Ovary (tissue), 9 donors: Measurements from ENCODE around the gene KIAA0825. TPM values are rescaled to one million over a fixed set of nuclear protein-coding genes. Genes with fewer than 3 reads are reported as not detected.

Experiments
- DNase-seq, 5 donors: peaks; one replicate each; pipeline ENCODE4 v3.0.0-alpha.2; 2019 to 2020
- H3K27ac ChIP-seq, 2 donors: fragments of 200-600 bp; one replicate each; pipeline versions ENCODE4 v1.5.1 to v1.8.0; 2019 to 2022
- H3K27me3 ChIP-seq: fragments of 200-600 bp; one replicate; pipeline ENCODE4 v1.8.0; 2022
- H3K36me3 ChIP-seq: fragments of 200-600 bp; sonication (generic); one replicate; pipeline ENCODE4 v1.5.1; 2019
- H3K4me1 ChIP-seq: one replicate; pipeline ENCODE4 v1.8.1; 2013; ENCODE audit warnings: mild to moderate bottlenecking, moderate library complexity; ENCODE audit not compliant: insufficient read depth
- H3K4me3 ChIP-seq: fragments of 200-600 bp; sonication (generic); one replicate; pipeline ENCODE4 v1.5.1; 2017
- H3K9me3 ChIP-seq, 2 donors: fragments of 200-600 bp in 1 of 2; sonication (generic) in 1 of 2; one replicate each; pipeline versions ENCODE4 v1.5.1 to v1.8.1; 2013 to 2019; ENCODE audit warnings: mild to moderate bottlenecking in 1 of 2, moderate library complexity in 1 of 2
- CTCF ChIP-seq, 3 donors: fragments of 450-650 bp in 2 of 3; fragments of 200-600 bp in 1 of 3; IDR thresholded peaks; one replicate each; pipeline versions ENCODE4 v1.5.1 to v1.8.0; 2016 to 2022; ENCODE audit warnings: antibody characterized with exemption in 3 of 3, mild to moderate bottlenecking in 1 of 3
- EP300 ChIP-seq: sonication (generic); formaldehyde crosslinking; IDR thresholded peaks from one replicate; pipeline ENCODE4 v1.6.1; 2017; ENCODE audit warnings: antibody characterized with exemption
- POLR2A ChIP-seq: fragments of 450-650 bp; IDR thresholded peaks from one replicate; pipeline ENCODE4 v1.6.1; 2017; ENCODE audit warnings: antibody characterized with exemption, mild to moderate bottlenecking, moderate library complexity
- WGBS, 3 donors: extraction: QIAGEN DNeasy Blood & Tissue Kit in 1 of 3; methylation state at CpG; one replicate each; pipeline versions ENCODE4 v1.1.5 to v1.1.7; 2013 to 2017; 5-methylcytosine and 5-hydroxymethylcytosine counted together
- intact Hi-C, 4 donors: fragments of 100-400 bp; cut with DNase I; formaldehyde crosslinking; loops; one replicate each; pipeline versions ENCODE4 v1.11.0 to v1.15.1; 2022 to 2023
- polyA plus RNA-seq, 2 donors: library from polyadenylated mRNA; stranded (reverse); fragments of 200-250 nt in 1 of 2; fragments of 350-450 nt in 1 of 2; fragmentation: Illumina TruSeq in 1 of 2; extraction: RNeasy Lipid Tissue Mini Kit (QIAGEN cat#74804) in 1 of 2; gene quantifications; one replicate each; pipeline ENCODE4 v1.2.3, GENCODE V29; 2013 to 2014
- total RNA-seq, 7 donors: library from RNA; depleted of rRNA in 2 of 7; stranded (reverse); fragments of >200 nt in 2 of 7; fragmentation: NEBNext Ultra II Directional in 3 of 7; extraction: Animal tissue kit (Norgen Biotek cat#: 25700) in 3 of 7; gene quantifications; one replicate each; pipeline versions ENCODE4 v1.1.0 to v1.2.4, GENCODE V29; 2016 to 2023
- donor health status: DM: no; HTN: no; CAD: no; lungs with moderate emphysema.
- donor health status: DM: no; HTN: no; CAD: no.
- donor health status: Bipolar disorder and iron deficiency.
- donor health status: DM: yes; HTN: yes; CAD: no.
- donor health status: DM: no; HTN: no; CAD: no.
- donor health status: DM: yes; HTN: yes; CAD: no.

The KIAA0825 gene
- total and polyA plus RNA-seq, 9 donors, result 0.70 to 12.4 (median 3.9) TPM

DNA sequence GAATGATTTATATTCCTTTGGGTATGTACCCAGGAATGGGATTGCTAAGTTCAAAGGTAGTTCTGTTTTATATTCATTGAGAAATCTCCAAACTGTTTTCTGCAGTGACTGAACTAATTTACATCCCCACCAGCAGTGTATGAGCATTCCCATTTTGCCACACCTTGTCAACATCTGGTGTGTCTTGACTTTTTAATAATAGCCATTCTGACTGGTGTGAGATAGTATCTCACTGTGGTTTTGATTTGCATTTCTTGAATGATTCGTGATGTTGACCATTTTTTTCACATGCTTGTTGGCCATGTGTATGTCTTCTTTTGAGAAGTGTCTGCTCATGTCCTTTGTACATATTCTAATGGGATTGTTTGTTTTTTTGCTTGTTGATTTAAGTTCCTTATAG lies 421.5 kb downstream of the KIAA0825 start:
- 87 to 94% (median 89%) methylated on average over 1 of the region's 1 CpG for WGBS, 3 donors
- TF ChIP-seq POLR2A (no peak), EP300 (no peak), CTCF (IDR thresholded peaks at IDR 0.05) (no peak)
- H3K27me3 ChIP-seq, result no peaks in the 10 kb centered on the region
- no peak for DNase-seq
- no peaks in the 10 kb centered on the region for H3K36me3 ChIP-seq
- no peaks in the 10 kb centered on the region for H3K9me3 ChIP-seq
- H3K4me3 ChIP-seq, result no peak overlapping the region
- intact Hi-C loops, result no loop called here
- no peaks in the 10 kb centered on the region for H3K4me1 ChIP-seq
- no peak overlapping the region for H3K27ac ChIP-seq

DNA sequence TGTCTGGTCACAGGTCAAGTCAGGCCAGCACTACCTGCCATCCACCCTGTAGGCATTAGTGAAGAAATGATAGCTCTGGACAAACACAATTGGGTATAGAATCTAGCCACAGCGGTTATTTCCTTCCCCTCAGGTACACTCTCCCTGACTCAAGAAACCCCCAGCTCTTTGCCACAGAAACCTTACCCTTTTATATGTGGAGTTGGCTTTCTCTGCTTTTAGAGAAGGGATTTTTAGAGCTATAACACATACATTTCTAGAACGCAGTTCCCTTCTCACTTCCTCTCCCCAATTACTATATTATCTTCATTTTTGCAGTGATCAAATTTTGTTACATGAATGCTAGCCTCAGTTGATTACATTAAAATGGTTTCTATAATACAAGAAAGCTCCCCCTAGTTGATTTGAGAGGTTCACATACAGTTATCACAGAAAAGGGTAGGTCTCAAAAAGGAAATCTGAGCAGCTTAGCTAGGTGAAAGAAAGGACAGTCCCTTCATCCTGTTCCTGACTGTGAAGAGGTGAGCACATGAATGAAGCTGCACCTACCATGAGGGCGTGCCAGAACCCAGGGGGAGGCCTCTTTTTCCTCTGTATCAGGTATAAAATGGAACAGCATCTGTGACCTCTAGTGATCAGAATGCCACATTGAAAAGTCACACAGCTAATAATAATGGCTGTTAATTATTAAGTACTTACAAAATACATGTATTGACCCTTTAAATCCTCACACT lies 425.6 kb downstream of the KIAA0825 start:
- Histone ChIP-seq H3K9me3 (no peaks in the 10 kb centered on the region), H3K27me3 (no peaks in the 10 kb centered on the region), H3K27ac (no peak overlapping the region), H3K4me1 (no peaks in the 10 kb centered on the region), H3K4me3 (no peak overlapping the region), H3K36me3 (no peaks in the 10 kb centered on the region)
- no peak for TF ChIP-seq POLR2A
- no peak for TF ChIP-seq CTCF (IDR thresholded peaks at IDR 0.05)
- TF ChIP-seq EP300, result no peak
- DNase-seq, result no peak
- intact Hi-C loops, result no loop called here
- 94 to 97% (median 96%) methylated on average over 3 of the region's 3 CpGs for WGBS, 3 donors

DNA sequence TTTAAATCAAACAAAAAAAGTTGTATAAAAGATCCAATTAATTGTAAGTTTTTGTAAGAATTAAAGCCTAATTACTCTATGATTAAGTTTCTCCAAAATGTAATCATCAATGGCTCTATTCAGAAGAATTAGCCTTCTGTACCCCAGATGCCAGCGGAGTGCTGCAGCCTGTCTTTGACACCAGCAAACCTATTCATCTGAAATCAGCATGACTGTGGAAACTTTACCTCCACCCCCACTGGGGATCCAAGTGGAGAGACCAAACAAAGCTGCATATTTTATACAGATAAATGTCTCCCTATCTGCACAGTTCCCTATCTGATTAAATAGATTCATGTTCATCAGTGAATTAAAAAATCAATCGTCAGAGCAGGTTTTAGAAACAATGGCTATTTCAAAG lies 426.8 kb downstream of the KIAA0825 start:
- 49 to 59% (median 51%) methylated on average over 2 of the region's 2 CpGs for WGBS, 3 donors
- DNase-seq, result no peak

GRCh38 chr5:94188725-94189124 lies 429.7 kb downstream of the KIAA0825 start:
- Histone ChIP-seq H3K9me3 (no peaks in the 10 kb centered on the region), H3K4me3 (no peak overlapping the region), H3K4me1 (no peaks in the 10 kb centered on the region), H3K27ac (no peak overlapping the region), H3K27me3 (no peaks in the 10 kb centered on the region), H3K36me3 (no peaks in the 10 kb centered on the region)
- WGBS, 3 donors, result 86 to 92% (median 87%) methylated on average over 2 of the region's 2 CpGs
- intact Hi-C loops, result no loop called here
- DNase-seq, result no peak
- TF ChIP-seq CTCF (IDR thresholded peaks at IDR 0.05) (no peak), POLR2A (no peak), EP300 (no peak)

More for the DNA sequence above, 426.8 kb downstream of the KIAA0825 start:
- Histone ChIP-seq H3K4me1 (no peaks in the 10 kb centered on the region), H3K9me3 (no peaks in the 10 kb centered on the region), H3K27ac (no peak overlapping the region), H3K36me3 (no peaks in the 10 kb centered on the region), H3K4me3 (no peak overlapping the region), H3K27me3 (no peaks in the 10 kb centered on the region)
- TF ChIP-seq CTCF (IDR thresholded peaks at IDR 0.05) (no peak), POLR2A (no peak), EP300 (no peak)
- intact Hi-C loops, result no loop called here
